NCI-H1436 treated with DMSO at 0.1 percent for 48 hours (cell line): ENCODE results near the gene CYBC1.

Experiments used
- DNase-seq: peaks from one replicate; lab custom pipeline; 2025; lab: John Stamatoyannopoulos, UW

Gene CYBC1

GRCh38 chr17:82408938-82409318 lies 41.6 kb downstream of the CYBC1 start:
- DNase-seq = no peak

- DNase-seq = no peak
Observed at GRCh38 chr17:82408288-82408937, 42.1 kb downstream of the CYBC1 start.

DNA sequence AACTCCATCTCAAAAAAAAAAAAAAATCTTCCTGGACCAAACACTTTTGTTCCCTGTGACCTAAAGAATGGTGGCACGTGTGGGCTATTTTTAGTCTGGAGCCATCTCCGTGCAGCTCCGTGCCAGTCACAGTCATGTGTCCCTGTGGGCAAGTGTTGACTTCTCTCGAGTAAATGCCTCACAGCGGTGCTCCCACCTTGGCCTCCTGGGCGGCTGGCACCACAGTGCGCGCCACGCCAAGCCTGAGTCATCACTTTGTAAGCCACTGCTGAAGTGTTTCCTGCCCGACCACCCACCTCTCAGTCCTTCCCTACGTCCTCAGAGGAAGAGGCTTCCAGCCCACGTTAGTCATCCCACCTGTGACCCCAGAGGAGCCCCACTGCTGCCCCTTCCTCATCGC lies 43.3 kb downstream of the CYBC1 start:
- no peak for DNase-seq

DNA sequence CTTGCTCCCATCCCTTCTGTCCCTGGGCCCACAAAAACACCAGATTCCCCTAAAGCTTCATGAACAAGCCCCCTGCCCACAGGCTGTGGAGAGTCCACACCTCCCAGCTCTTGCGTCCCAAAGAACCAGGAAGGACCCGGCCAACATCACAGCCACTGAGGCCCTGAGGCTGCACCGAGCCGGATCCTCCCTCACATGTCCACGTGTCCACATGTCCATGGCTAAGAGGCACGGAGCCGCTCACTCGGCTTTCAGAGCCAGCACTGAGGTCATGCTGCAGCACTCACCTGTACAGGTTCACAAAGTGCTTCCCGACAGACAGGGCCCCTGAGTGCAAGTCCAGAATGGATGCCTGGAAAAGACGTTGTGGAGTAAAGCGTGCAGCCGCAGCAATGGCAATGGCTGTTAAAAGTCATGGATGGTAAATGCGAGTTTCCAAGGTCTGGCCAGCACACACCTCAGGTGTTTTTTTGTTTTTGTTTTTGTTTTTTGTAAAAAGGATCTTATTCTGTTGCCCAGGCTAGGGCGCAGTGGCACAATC lies 44.4 kb downstream of the CYBC1 start:
- DNase-seq = no peak

DNA sequence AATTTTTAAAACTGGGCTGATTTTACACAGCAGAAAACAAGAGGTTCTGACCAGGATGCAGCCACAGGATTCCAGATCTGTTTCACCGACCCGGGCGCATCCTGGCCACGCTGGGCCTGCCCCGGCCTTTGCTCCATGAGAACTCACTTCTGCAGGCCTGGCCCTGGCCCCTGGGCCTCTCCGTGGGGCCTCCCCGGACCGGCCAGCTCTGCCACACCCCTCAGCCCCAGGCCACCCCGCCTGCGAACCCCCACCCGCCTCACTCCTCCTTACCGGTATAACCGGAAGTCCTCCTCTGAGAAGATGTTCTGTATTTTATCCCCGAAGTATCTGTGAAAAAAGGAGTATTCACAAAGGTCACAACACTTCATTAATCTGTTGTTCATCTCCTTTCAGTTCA lies 45.5 kb downstream of the CYBC1 start:
- no peak for DNase-seq

- no peak for DNase-seq
Observed at GRCh38 chr17:82403662-82404660, 46.6 kb downstream of the CYBC1 start.

GRCh38 chr17:82402865-82403264 lies 47.7 kb downstream of the CYBC1 start:
- DNase-seq = no peak

DNA sequence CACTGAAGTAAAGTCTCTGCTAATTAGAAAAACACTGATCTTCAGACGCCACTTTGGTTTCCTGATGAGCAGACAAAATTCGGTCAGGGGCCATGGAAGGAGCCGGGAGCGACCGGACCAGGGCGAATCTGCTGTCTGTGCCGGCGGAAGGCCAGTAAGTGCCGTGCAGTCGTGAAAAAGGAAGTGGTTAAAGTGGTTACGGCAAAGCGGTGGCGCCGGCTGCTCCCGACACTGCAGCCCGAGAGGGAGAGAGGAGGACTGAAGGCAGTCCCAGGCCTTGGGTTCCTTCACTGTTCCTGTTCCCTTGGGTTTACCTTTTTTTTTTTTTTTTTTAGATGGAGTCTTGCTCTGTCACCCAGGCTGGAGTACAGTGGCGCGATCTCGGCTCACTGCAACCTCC lies 49.7 kb downstream of the CYBC1 start:
- no peak for DNase-seq

- no peak for DNase-seq
Observed at GRCh38 chr17:82400206-82400605, 50.3 kb downstream of the CYBC1 start.

GRCh38 chr17:82399601-82400101 lies 50.9 kb downstream of the CYBC1 start:
- no peak for DNase-seq

DNA sequence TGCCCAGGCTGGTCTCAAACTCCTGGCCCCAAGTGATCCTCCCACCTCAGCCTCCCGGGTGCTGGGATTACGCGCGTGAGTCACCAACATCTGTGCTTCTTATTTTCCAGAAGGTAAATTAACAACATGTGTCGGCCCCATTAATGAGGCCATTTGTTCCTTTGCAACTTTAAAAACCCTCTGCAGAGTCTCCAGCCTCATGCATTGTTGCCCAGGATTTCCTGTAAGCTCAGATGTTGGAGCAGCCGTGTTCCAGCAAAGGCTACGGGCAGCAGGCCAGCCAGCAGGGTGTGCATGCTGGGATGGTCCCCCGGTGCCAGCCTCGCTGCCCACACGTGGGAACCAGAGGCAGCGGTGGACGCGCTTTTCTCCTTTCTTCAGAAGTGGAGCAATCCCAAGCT lies 51.5 kb downstream of the CYBC1 start:
- DNase-seq = no peak

DNA sequence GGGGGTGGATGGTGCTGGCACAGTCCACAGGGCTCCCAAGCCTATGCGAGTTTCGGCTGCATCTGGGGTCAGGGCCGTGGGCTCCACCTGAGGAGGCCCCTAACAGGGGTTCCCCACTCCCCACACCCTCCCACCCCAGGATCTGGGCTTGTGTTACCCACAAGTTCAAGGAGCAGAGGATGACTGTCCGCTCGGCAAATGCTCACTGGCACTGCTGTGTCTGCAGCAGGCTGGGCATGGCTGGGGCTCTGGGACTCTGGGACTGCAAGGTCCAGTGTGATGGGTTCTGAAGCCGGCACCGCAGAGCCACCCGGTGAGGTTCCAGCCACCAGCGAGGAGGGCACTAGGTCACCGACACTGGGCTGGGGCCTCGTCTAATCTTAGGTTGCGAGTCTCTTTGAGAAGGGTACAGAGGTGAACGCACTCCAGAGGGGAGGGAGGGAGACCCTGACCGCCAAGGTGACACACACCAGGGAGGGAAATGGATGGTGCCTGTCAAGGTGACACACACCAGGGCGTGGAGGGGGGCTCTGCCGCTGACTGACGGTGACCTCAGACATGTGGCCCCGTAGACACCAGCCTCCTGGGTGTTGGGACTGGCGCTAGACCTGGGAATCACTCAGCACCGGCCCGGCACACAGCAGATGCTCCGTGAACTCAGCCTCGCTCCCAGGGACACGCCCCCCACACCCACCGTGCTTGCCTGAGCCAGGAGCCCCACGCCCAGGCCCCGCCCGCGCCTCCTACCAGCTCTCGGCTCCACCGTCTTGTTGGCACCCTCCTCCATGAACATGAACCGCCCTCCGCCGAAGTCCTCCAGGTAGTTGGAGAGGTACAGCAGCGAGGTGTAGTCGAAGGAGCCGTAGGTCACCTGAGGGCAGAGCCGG lies 52.9 kb downstream of the CYBC1 start:
- DNase-seq = no peak

- DNase-seq = no peak
Observed at GRCh38 chr17:82396601-82397435, 53.7 kb downstream of the CYBC1 start.

DNA sequence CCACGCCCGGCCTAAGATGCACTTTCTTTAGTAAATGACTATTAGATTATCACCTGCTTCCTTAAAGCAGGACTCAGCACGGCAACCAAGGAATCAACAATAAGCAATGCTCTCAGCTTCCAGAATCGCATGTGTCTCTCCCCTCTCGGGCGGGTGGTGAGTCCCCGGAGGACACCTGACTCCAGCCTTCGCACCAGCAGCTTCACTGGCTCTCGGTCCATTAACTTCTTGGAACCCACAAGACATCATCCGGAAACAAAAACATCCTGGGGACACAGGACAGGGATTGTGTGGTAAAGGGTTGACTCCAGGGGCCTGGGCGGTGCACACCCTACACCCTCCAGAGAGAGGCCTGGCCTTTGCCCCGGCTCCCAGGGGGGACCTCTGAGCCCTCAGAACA lies 56.3 kb downstream of the CYBC1 start:
- DNase-seq = no peak

GRCh38 chr17:82392941-82393340 lies 57.6 kb downstream of the CYBC1 start:
- no peak for DNase-seq
